A549 (cell line): ENCODE results near the gene RGMA.

Source experiments
- BCL3 ChIP-seq: fragments of >200 bp; sonication (Bioruptor Twin); formaldehyde crosslinking; IDR thresholded peaks from 3 replicates; pipeline ENCODE4 v1.6.1; 2016
- CTCF ChIP-seq: fragments of >200 bp; sonication (Bioruptor Twin); formaldehyde crosslinking; IDR thresholded peaks from 3 replicates; pipeline ENCODE4 v1.5.1; 2016
- ELK1 ChIP-seq: fragments of 150-350 bp; IDR thresholded peaks from 2 replicates; pipeline ENCODE4 v1.6.1; 2014; ENCODE audit warnings: low read depth, mild to moderate bottlenecking, low read length
- EP300 ChIP-seq, 2 experiments: fragments of >200 bp; sonication (Bioruptor Twin); formaldehyde crosslinking; IDR thresholded peaks; 2 replicates in 1 of 2; 3 replicates in 1 of 2; pipeline ENCODE4 v1.6.1; 2016 to 2017
- MAZ ChIP-seq: fragments of 150-350 bp; IDR thresholded peaks from 2 replicates; pipeline ENCODE4 v1.6.1; 2014; ENCODE audit warnings: antibody characterized with exemption, low read depth, low read length, borderline replicate concordance
- POLR2A ChIP-seq: IDR thresholded peaks from 2 replicates; pipeline ENCODE4 v1.6.1; 2012; ENCODE audit warnings: mild to moderate bottlenecking, low read length
- RFX5 ChIP-seq: fragments of 450-650 bp; IDR thresholded peaks from 2 replicates; pipeline ENCODE4 v1.7.1; 2014; ENCODE audit warnings: antibody characterized with exemption, mild to moderate bottlenecking, moderate library complexity
- ZFP36 ChIP-seq: fragments of 450-650 bp; IDR thresholded peaks from 2 replicates; pipeline ENCODE4 v1.6.1; 2014; ENCODE audit warnings: borderline replicate concordance; ENCODE audit not compliant: partially characterized antibody

- TF ChIP-seq ELK1 (no peak), CTCF (no peak), BCL3 (no peak), RFX5 (no peak), POLR2A (no peak), MAZ (no peak), EP300 (IDR thresholded peaks at IDR 0.05) (no peak), ZFP36 (no peak)
Observed at GRCh38 chr15:93019971-93020370, 69.0 kb downstream of the RGMA start.
